GM23338 (cell line): ENCODE results near the gene ZNF444. TPM values are rescaled to one million over a fixed set of nuclear protein-coding genes. Genes with fewer than 3 reads are reported as not detected.

Experiments used
- ATAC-seq: fragments of 200-7000 bp; cut with Tn5 transposase; 3 replicates; pipeline ENCODE4 v1.9.1; 2020
- DNase-seq: peaks from one replicate; pipeline ENCODE4 v3.0.0-alpha.2; 2015; ENCODE audit warnings: low spot score
- H2AFZ ChIP-seq: fragments of 200-600 bp; sonication (generic); 2 replicates; pipeline ENCODE4 v1.8.0; 2016; ENCODE audit warnings: antibody characterized with exemption, mild to moderate bottlenecking, moderate library complexity
- H3F3A ChIP-seq: fragments of 200-600 bp; sonication (generic); replicated peaks from 2 replicates; pipeline ENCODE4 v1.8.0; 2017; ENCODE audit warnings: antibody characterized with exemption, mixed run types, low read depth
- H3K27ac ChIP-seq: fragments of 200-600 bp; sonication (generic); 2 replicates; pipeline ENCODE4 v1.6.1; 2016; ENCODE audit warnings: low read depth
- H3K27me3 ChIP-seq: fragments of 200-600 bp; sonication (generic); 2 replicates; pipeline ENCODE4 v1.8.0; 2016; ENCODE audit warnings: mild to moderate bottlenecking, mixed run types, moderate library complexity; ENCODE audit not compliant: insufficient read depth
- H3K36me3 ChIP-seq: fragments of 200-600 bp; sonication (generic); 2 replicates; pipeline ENCODE4 v1.8.0; 2016; ENCODE audit warnings: mild to moderate bottlenecking; ENCODE audit not compliant: insufficient read depth
- H3K4me1 ChIP-seq: fragments of 200-600 bp; sonication (generic); 2 replicates; pipeline ENCODE4 v1.8.0; 2016; ENCODE audit warnings: mild to moderate bottlenecking, moderate library complexity; ENCODE audit not compliant: insufficient read depth
- H3K4me2 ChIP-seq: fragments of 200-600 bp; sonication (generic); 2 replicates; pipeline ENCODE4 v1.7.1; 2017; ENCODE audit warnings: mixed run types
- H3K4me3 ChIP-seq: fragments of 200-600 bp; sonication (generic); 2 replicates; pipeline ENCODE4 v1.6.1; 2016; ENCODE audit warnings: mixed run types
- H3K79me2 ChIP-seq: fragments of 200-600 bp; sonication (generic); replicated peaks from 2 replicates; pipeline ENCODE4 v1.8.0; 2017; ENCODE audit warnings: mild to moderate bottlenecking; ENCODE audit not compliant: insufficient read depth
- H3K9me2 ChIP-seq: fragments of 200-600 bp; sonication (generic); 2 replicates; pipeline ENCODE4 v1.8.0; 2017; ENCODE audit not compliant: insufficient read depth
- H4K20me1 ChIP-seq: fragments of 200-600 bp; sonication (generic); replicated peaks from 2 replicates; pipeline ENCODE4 v1.8.0; 2017; ENCODE audit warnings: mild to moderate bottlenecking; ENCODE audit not compliant: insufficient read depth
- H3K27ac Mint-ChIP-seq: 2 replicates; pipeline ENCODE4 v1.8.0; 2020; ENCODE audit warnings: inconsistent platforms, mild to moderate bottlenecking, moderate library complexity, mixed read lengths
- H3K27me3 Mint-ChIP-seq: 3 replicates; pipeline ENCODE4 v1.8.0; 2022; ENCODE audit warnings: low read depth, mild to moderate bottlenecking, moderate library complexity, mixed read lengths, inconsistent platforms; ENCODE audit not compliant: insufficient read depth, poor library complexity
- H3K36me3 Mint-ChIP-seq: 3 replicates; pipeline ENCODE4 v1.8.0; 2021; ENCODE audit warnings: low read depth, mild to moderate bottlenecking, inconsistent platforms, moderate library complexity, mixed read lengths
- H3K4me1 Mint-ChIP-seq: 3 replicates; pipeline ENCODE4 v1.8.0; 2020; ENCODE audit warnings: mild to moderate bottlenecking, inconsistent platforms, mixed read lengths
- H3K4me3 Mint-ChIP-seq: 3 replicates; pipeline ENCODE4 v1.8.0; 2021; ENCODE audit warnings: moderate library complexity, mild to moderate bottlenecking, inconsistent platforms, mixed read lengths
- H3K9me3 Mint-ChIP-seq: 3 replicates; pipeline ENCODE4 v1.8.0; 2020; ENCODE audit warnings: moderate library complexity, mild to moderate bottlenecking, inconsistent platforms, mixed read lengths
- EZH2 ChIP-seq: fragments of 200-600 bp; sonication (generic); IDR thresholded peaks from one replicate; pipeline ENCODE4 v1.8.0; 2017; ENCODE audit warnings: antibody characterized with exemption, mild to moderate bottlenecking, low read depth; ENCODE audit not compliant: unreplicated experiment
- JUNB ChIP-seq: IDR thresholded peaks from one replicate; pipeline ENCODE4 v1.6.1; 2016; ENCODE audit warnings: antibody characterized with exemption; ENCODE audit not compliant: unreplicated experiment
- STAT1 ChIP-seq: IDR thresholded peaks from one replicate; pipeline ENCODE4 v1.6.1; 2016; ENCODE audit warnings: antibody characterized with exemption; ENCODE audit not compliant: unreplicated experiment
- polyA plus RNA-seq: library from polyadenylated mRNA; unstranded; fragments of >200 nt; fragmentation: Nextera tagmentation; extraction: Ambion mirVana; gene quantifications from 2 replicates; pipeline ENCODE4 v1.2.1, GENCODE V29; 2016
- total RNA-seq: library from RNA; depleted of rRNA; stranded (reverse); fragments of >200 nt; shearing (Covaris generic); gene quantifications from 2 replicates; pipeline ENCODE4 v1.2.3, GENCODE V29; 2014
- TF ChIP-seq, protein P1 (sequence below): fragments of 250-450 bp; sonication (Bioruptor Pico); IDR thresholded peaks from 2 replicates; pipeline ENCODE4 v1.5.0; 2020; ENCODE audit warnings: mild to moderate bottlenecking, moderate library complexity
- TF ChIP-seq, protein P2 (sequence below): IDR thresholded peaks from 2 replicates; pipeline ENCODE4 v1.6.1; 2016; ENCODE audit warnings: antibody characterized with exemption

ZNF444 gene
- total and polyA plus RNA-seq, 2 experiments from 2014 or later, result 25.1 to 58.5 TPM

- TF ChIP-seq, protein P1, sequence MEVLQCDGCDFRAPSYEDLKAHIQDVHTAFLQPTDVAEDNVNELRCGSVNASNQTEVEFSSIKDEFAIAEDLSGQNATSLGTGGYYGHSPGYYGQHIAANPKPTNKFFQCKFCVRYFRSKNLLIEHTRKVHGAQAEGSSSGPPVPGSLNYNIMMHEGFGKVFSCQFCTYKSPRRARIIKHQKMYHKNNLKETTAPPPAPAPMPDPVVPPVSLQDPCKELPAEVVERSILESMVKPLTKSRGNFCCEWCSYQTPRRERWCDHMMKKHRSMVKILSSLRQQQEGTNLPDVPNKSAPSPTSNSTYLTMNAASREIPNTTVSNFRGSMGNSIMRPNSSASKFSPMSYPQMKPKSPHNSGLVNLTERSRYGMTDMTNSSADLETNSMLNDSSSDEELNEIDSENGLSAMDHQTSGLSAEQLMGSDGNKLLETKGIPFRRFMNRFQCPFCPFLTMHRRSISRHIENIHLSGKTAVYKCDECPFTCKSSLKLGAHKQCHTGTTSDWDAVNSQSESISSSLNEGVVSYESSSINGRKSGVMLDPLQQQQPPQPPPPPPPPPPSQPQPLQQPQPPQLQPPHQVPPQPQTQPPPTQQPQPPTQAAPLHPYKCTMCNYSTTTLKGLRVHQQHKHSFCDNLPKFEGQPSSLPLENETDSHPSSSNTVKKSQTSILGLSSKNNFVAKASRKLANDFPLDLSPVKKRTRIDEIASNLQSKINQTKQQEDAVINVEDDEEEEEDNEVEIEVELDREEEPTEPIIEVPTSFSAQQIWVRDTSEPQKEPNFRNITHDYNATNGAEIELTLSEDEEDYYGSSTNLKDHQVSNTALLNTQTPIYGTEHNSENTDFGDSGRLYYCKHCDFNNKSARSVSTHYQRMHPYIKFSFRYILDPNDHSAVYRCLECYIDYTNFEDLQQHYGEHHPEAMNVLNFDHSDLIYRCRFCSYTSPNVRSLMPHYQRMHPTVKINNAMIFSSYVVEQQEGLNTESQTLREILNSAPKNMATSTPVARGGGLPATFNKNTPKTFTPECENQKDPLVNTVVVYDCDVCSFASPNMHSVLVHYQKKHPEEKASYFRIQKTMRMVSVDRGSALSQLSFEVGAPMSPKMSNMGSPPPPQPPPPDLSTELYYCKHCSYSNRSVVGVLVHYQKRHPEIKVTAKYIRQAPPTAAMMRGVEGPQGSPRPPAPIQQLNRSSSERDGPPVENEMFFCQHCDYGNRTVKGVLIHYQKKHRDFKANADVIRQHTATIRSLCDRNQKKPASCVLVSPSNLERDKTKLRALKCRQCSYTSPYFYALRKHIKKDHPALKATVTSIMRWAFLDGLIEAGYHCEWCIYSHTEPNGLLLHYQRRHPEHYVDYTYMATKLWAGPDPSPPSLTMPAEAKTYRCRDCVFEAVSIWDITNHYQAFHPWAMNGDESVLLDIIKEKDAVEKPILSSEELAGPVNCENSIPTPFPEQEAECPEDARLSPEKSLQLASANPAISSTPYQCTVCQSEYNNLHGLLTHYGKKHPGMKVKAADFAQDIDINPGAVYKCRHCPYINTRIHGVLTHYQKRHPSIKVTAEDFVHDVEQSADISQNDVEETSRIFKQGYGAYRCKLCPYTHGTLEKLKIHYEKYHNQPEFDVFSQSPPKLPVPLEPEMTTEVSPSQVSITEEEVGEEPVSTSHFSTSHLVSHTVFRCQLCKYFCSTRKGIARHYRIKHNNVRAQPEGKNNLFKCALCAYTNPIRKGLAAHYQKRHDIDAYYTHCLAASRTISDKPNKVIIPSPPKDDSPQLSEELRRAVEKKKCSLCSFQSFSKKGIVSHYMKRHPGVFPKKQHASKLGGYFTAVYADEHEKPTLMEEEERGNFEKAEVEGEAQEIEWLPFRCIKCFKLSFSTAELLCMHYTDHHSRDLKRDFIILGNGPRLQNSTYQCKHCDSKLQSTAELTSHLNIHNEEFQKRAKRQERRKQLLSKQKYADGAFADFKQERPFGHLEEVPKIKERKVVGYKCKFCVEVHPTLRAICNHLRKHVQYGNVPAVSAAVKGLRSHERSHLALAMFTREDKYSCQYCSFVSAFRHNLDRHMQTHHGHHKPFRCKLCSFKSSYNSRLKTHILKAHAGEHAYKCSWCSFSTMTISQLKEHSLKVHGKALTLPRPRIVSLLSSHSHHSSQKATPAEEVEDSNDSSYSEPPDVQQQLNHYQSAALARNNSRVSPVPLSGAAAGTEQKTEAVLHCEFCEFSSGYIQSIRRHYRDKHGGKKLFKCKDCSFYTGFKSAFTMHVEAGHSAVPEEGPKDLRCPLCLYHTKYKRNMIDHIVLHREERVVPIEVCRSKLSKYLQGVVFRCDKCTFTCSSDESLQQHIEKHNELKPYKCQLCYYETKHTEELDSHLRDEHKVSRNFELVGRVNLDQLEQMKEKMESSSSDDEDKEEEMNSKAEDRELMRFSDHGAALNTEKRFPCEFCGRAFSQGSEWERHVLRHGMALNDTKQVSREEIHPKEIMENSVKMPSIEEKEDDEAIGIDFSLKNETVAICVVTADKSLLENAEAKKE (CRISPR knock-in tag), result no peak
- TF ChIP-seq STAT1 (no peak), JUNB (no peak)
Observed at GRCh38 chr19:56123266-56123891, 17.7 kb upstream of the ZNF444 start (continued).

DNA sequence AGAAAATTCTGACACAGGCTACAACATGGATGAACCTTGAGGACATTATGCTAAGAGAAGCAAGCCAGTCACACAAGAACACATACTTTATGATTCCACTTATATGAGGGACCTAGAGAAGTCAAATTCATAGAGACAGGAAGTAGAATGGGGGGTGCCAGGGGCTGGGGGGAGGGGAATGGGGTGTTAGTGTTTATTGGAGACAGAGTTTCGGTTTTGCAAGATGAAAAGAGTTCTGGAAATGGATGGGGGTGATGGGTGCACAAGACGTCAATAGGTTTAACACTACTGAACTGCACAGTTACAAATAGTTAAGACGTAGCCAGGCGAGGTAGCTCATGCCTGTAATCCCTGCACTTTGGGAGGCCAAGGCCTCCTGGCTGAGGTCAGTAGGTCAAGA is 16.5 kb upstream of the ZNF444 start:
- Histone ChIP-seq H3K36me3 (no peaks in the 10 kb centered on the region), H3K79me2 (peaks cover 10% of the 10 kb centered on the region), H3K27ac (no peak overlapping the region), H3F3A (no peaks in the 10 kb centered on the region; the same call in 1 of the 2 replicates), H3K4me2 (no peak overlapping the region), H3K4me1 (peaks cover 12% of the 10 kb centered on the region), H3K9me2 (no peaks in the 10 kb centered on the region), H2AFZ (no peak overlapping the region), H3K27me3 (no peaks in the 10 kb centered on the region), H3K4me3 (no peak overlapping the region), H4K20me1 (no peaks in the 10 kb centered on the region)
- DNase-seq (no peak), ATAC-seq (no peak)
- Mint-ChIP-seq H3K27me3 (peaks cover 8% of the 10 kb centered on the region), H3K9me3 (no peaks in the 10 kb centered on the region; the same call in 2 of the 3 replicates), H3K4me1 (peaks cover 11% of the 10 kb centered on the region), H3K4me3 (no peak overlapping the region), H3K27ac (no peak overlapping the region), H3K36me3 (peaks cover 2% of the 10 kb centered on the region; the same call in 1 of the 3 replicates)
- TF ChIP-seq, protein P1 (CRISPR knock-in tag), result no peak
- TF ChIP-seq JUNB, result no peak
- TF ChIP-seq, protein P2, sequence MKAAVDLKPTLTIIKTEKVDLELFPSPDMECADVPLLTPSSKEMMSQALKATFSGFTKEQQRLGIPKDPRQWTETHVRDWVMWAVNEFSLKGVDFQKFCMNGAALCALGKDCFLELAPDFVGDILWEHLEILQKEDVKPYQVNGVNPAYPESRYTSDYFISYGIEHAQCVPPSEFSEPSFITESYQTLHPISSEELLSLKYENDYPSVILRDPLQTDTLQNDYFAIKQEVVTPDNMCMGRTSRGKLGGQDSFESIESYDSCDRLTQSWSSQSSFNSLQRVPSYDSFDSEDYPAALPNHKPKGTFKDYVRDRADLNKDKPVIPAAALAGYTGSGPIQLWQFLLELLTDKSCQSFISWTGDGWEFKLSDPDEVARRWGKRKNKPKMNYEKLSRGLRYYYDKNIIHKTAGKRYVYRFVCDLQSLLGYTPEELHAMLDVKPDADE, result no peak
- no peak for TF ChIP-seq EZH2
